Spleen (tissue), 11 donors: ENCODE measurements around the gene FGD4. TPM values are rescaled to one million over a fixed set of nuclear protein-coding genes. Genes with fewer than 3 reads are reported as not detected.

ENCODE experiments used
- DNase-seq: peaks from one replicate; pipeline ENCODE4 v3.0.0-alpha.2; 2020
- H3K27ac ChIP-seq, 8 donors: fragments of 200-600 bp; sonication (generic) in 7 of 8; 1 replicate in 4 of 8; 2 replicates in 4 of 8; pipeline versions ENCODE4 v1.5.0 to v1.8.0; 2016 to 2021; ENCODE audit warnings: inconsistent platforms in 4 of 8, mild to moderate bottlenecking in 4 of 8, moderate library complexity in 1 of 8
- H3K27me3 ChIP-seq, 7 donors: fragments of 200-600 bp; sonication (generic) in 6 of 7; replicated peaks in 1 of 7; 1 replicate in 4 of 7; 2 replicates in 3 of 7; pipeline versions ENCODE4 v1.5.0 to v1.8.0; 2016 to 2021; ENCODE audit warnings: inconsistent platforms in 3 of 7, mild to moderate bottlenecking in 1 of 7
- H3K36me3 ChIP-seq, 6 donors: fragments of 200-600 bp; sonication (generic) in 5 of 6; 1 replicate in 4 of 6; 2 replicates in 2 of 6; pipeline versions ENCODE4 v1.5.0 to v1.8.0; 2016 to 2021; ENCODE audit warnings: inconsistent platforms in 2 of 6
- H3K4me1 ChIP-seq, 6 donors: fragments of 200-600 bp; sonication (generic) in 5 of 6; 1 replicate in 3 of 6; 2 replicates in 3 of 6; pipeline versions ENCODE4 v1.5.0 to v1.8.0; 2016 to 2021; ENCODE audit warnings: inconsistent platforms in 3 of 6
- H3K4me3 ChIP-seq, 8 donors: fragments of 200-600 bp; sonication (generic) in 7 of 8; 1 replicate in 4 of 8; 2 replicates in 4 of 8; pipeline versions ENCODE4 v1.5.0 to v1.8.0; 2016 to 2021; ENCODE audit warnings: inconsistent platforms in 4 of 8, mild to moderate bottlenecking in 4 of 8, moderate library complexity in 2 of 8
- H3K9me3 ChIP-seq, 8 donors: fragments of 200-600 bp; sonication (generic) in 7 of 8; 1 replicate in 4 of 8; 2 replicates in 4 of 8; pipeline versions ENCODE4 v1.5.0 to v1.8.0; 2016 to 2021; ENCODE audit warnings: inconsistent platforms in 4 of 8
- CTCF ChIP-seq, 11 experiments: fragments of 200-600 bp in 7 of 11; fragments of 450-650 bp in 4 of 11; sonication (generic) in 4 of 11; IDR thresholded peaks in 8 of 11; conservative IDR thresholded peaks in 3 of 11; 1 replicate in 7 of 11; 2 replicates in 4 of 11; pipeline versions ENCODE4 v1.4.0 to v1.8.0; 2016 to 2021; ENCODE audit warnings: antibody characterized with exemption in 11 of 11, inconsistent platforms in 4 of 11, mild to moderate bottlenecking in 1 of 11
- POLR2A ChIP-seq, 3 donors: fragments of 450-650 bp; IDR thresholded peaks; one replicate each; pipeline ENCODE4 v1.5.1; 2017; ENCODE audit warnings: antibody characterized with exemption in 3 of 3, mild to moderate bottlenecking in 1 of 3
- POLR2AphosphoS5 ChIP-seq, 3 donors: sonication (generic); formaldehyde crosslinking; IDR thresholded peaks; one replicate each; pipeline ENCODE4 v1.5.1; 2017; ENCODE audit warnings: antibody characterized with exemption in 3 of 3
- WGBS, 5 donors: extraction: QIAGEN DNeasy Blood & Tissue Kit in 3 of 5; methylation state at CpG; one replicate each; pipeline versions ENCODE4 v1.1.5 to v1.1.7; 2013 to 2018; 5-methylcytosine and 5-hydroxymethylcytosine counted together
- intact Hi-C: fragments of 100-400 bp; cut with DNase I; formaldehyde crosslinking; loops from one replicate; pipeline ENCODE4 v1.15.0; 2023; ENCODE audit warnings: low total_unique reads
- polyA plus RNA-seq, 3 donors: library from polyadenylated mRNA; stranded (reverse); fragments of 200-250 nt; gene quantifications; one replicate each; pipeline ENCODE4 v1.2.1, GENCODE V29; 2013
- total RNA-seq, 7 donors: library from RNA; depleted of rRNA in 3 of 7; stranded (reverse); fragments of >200 nt in 3 of 7; fragmentation: NEBNext Ultra II Directional in 4 of 7; extraction: Animal tissue kit (Norgen Biotek cat#: 25700) in 4 of 7; gene quantifications; one replicate each; pipeline versions ENCODE4 v1.1.0 to v1.2.1, GENCODE V29; 2016 to 2021
- donor health status: healthy with polysubstance abuse.
- donor health status: DM: no; HTN: no; CAD: no; lungs with moderate emphysema.
- donor health status: DM: no; HTN: no; CAD: no.
- donor health status: Bipolar disorder and iron deficiency.
- donor health status: healthy.
- donor health status: DM: no; HTN: no; CAD: no.
- donor health status: DM: yes; HTN: yes; CAD: no.

The FGD4 gene
- total and polyA plus RNA-seq, 10 donors, result 1.0 to 44.4 (median 25.7) TPM

GRCh38 chr12:32611986-32612385, 212.6 kb downstream of the FGD4 start:
- DNase-seq, result no peak
- H3K9me3 ChIP-seq, result no peaks in the 10 kb centered on the region
- peaks cover 0 to 98% (median 8%) of the 10 kb centered on the region in 6 donors for H3K36me3 ChIP-seq
- 93 to 98% (median 96%) methylated on average over 10 to 11 of the region's 11 CpGs for WGBS, 5 donors
- H3K27ac ChIP-seq, result peak overlapping the region in 3 of 8 donors; percentile 3 to 13 (median 6)
- peaks cover 0 to 16% (median 8%) of the 10 kb centered on the region in 6 donors for H3K4me1 ChIP-seq
- no peaks in the 10 kb centered on the region for H3K27me3 ChIP-seq
- no peak for TF ChIP-seq CTCF (IDR thresholded peaks at IDR 0.05 in 8 of 11, conservative IDR thresholded peaks at IDR 0.05 in 3 of 11)
- peak in 1 of 3 donors; percentile 45 for TF ChIP-seq POLR2AphosphoS5 (IDR thresholded peaks at IDR 0.05)
- no peak overlapping the region for H3K4me3 ChIP-seq
- intact Hi-C loops, result no loop called here

GRCh38 chr12:32612658-32613614, 213.6 kb downstream of the FGD4 start:
- peaks cover 0 to 16% (median 8%) of the 10 kb centered on the region in 6 donors for H3K4me1 ChIP-seq
- TF ChIP-seq POLR2AphosphoS5 (IDR thresholded peaks at IDR 0.05), result no peak
- no peak for TF ChIP-seq CTCF (IDR thresholded peaks at IDR 0.05 in 8 of 11, conservative IDR thresholded peaks at IDR 0.05 in 3 of 11)
- TF ChIP-seq POLR2A (IDR thresholded peaks at IDR 0.05), result no peak
- H3K9me3 ChIP-seq, result no peaks in the 10 kb centered on the region
- intact Hi-C loops, result no loop called here
- DNase-seq, result no peak
- 75 to 82% (median 78%) methylated on average over 3 of the region's 3 CpGs for WGBS, 5 donors
- peak overlapping the region in 3 of 8 donors; percentile 3 to 13 (median 6) for H3K27ac ChIP-seq
- no peak overlapping the region for H3K4me3 ChIP-seq
- no peaks in the 10 kb centered on the region for H3K27me3 ChIP-seq
- peaks cover 0 to 97% (median 8%) of the 10 kb centered on the region in 6 donors for H3K36me3 ChIP-seq

- intact Hi-C loops, result no loop called here
- 73 to 83% (median 77%) methylated on average over 6 of the region's 6 CpGs for WGBS, 5 donors
Measured at GRCh38 chr12:32615441-32615840, 216.1 kb downstream of the FGD4 start.

More at GRCh38 chr12:32615441-32615840, 216.1 kb downstream of the FGD4 start:
- no peaks in the 10 kb centered on the region for H3K9me3 ChIP-seq
- H3K27me3 ChIP-seq, result no peaks in the 10 kb centered on the region
- H3K36me3 ChIP-seq, result peaks cover 0 to 97% (median 14%) of the 10 kb centered on the region in 6 donors
- peaks cover 0 to 16% (median 8%) of the 10 kb centered on the region in 6 donors for H3K4me1 ChIP-seq
- DNase-seq, result no peak
- TF ChIP-seq CTCF (IDR thresholded peaks at IDR 0.05 in 8 of 11, conservative IDR thresholded peaks at IDR 0.05 in 3 of 11) (no peak), POLR2AphosphoS5 (IDR thresholded peaks at IDR 0.05) (no peak), POLR2A (IDR thresholded peaks at IDR 0.05) (no peak)
- H3K4me3 ChIP-seq, result no peak overlapping the region
- H3K27ac ChIP-seq, result no peak overlapping the region
